AG04449 (cell line): ENCODE measurements around the gene QRICH2.
"Not testable (repeated sequence)": the region's sequence is repeated elsewhere in the genome, so short reads cannot be mapped to it uniquely, and the experiment has no call there.

ENCODE experiments used
- CTCF ChIA-PET: fragments of 350-600 bp; formaldehyde crosslinking; extraction: SDS; loops from one replicate; lab custom pipeline; 2021; ENCODE audit warnings: antibody characterized with exemption; lab: Yijun Ruan, JAX
- POLR2A ChIA-PET: fragments of 400-600, 350-600 bp; formaldehyde crosslinking; extraction: SDS; loops from one replicate; lab custom pipeline; 2020; ENCODE audit warnings: antibody characterized with exemption, inconsistent platforms; lab: Yijun Ruan, JAX
- DNase-seq: peaks from one replicate; pipeline ENCODE4 v3.0.0-alpha.2; 2010; ENCODE audit warnings: low read depth, low spot score
- H3K4me3 ChIP-seq: 2 replicates; pipeline ENCODE4 v1.5.1; 2011; ENCODE audit warnings: low read depth, mild to moderate bottlenecking, control low read depth, low read length
- TF ChIP-seq, protein P1 (sequence below): IDR thresholded peaks from one replicate; pipeline ENCODE4 v1.5.1; 2011; ENCODE audit warnings: mild to moderate bottlenecking, moderate library complexity, low read length, control low read depth, inconsistent platforms; ENCODE audit not compliant: insufficient read depth; ENCODE audit errors: missing control alignments

The QRICH2 gene

DNA sequence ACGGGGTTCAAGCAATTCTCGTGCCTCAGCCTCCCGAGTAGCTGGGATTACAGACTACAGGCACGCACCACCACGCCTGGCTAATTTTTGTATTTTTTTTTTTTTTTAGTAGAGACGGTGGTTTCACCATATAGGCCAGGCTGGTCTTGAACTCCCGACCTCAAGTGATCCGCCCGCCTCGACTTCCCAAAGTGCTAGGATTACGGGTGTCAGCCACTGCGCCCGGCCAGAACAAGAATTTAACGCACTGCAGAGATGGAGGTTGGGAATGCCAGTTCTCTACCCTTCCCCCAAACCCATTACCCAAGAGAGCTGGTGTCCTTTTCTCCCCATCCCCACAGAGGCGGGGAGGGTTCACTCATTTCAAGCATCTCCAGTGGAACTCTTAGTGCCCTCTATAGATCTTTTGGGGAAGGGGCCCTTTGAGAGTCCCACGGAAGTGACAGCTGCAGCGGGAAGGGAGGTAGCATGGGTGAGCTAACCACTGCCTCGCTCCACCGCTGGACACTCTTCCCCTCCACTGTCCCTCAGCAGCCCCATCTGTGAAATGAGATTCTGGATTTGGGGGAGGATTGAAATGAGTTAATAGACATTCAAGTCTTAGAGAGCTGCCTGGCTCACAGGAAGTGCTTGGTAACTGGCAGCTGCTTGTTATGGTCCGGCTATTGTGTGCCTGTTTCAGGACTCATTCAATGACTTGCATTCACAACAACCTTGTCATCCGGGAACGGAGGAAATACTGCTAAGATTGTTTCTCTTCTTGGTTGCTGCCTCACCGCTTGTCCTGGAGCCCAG lies 46.5 kb downstream of the QRICH2 start:
- TF ChIP-seq, protein P1, sequence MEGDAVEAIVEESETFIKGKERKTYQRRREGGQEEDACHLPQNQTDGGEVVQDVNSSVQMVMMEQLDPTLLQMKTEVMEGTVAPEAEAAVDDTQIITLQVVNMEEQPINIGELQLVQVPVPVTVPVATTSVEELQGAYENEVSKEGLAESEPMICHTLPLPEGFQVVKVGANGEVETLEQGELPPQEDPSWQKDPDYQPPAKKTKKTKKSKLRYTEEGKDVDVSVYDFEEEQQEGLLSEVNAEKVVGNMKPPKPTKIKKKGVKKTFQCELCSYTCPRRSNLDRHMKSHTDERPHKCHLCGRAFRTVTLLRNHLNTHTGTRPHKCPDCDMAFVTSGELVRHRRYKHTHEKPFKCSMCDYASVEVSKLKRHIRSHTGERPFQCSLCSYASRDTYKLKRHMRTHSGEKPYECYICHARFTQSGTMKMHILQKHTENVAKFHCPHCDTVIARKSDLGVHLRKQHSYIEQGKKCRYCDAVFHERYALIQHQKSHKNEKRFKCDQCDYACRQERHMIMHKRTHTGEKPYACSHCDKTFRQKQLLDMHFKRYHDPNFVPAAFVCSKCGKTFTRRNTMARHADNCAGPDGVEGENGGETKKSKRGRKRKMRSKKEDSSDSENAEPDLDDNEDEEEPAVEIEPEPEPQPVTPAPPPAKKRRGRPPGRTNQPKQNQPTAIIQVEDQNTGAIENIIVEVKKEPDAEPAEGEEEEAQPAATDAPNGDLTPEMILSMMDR = no peak
- no peak overlapping the region for H3K4me3 ChIP-seq
- ChIA-PET CTCF (interaction anchor here (2.0 to 3.9 kb wide), 3 partner anchors 12 to 23 kb away, joined by 4 to 41 read pairs (median 5); no protein-coding TSS in a partner anchor), POLR2A (no interaction called here)
- no peak for DNase-seq

DNA sequence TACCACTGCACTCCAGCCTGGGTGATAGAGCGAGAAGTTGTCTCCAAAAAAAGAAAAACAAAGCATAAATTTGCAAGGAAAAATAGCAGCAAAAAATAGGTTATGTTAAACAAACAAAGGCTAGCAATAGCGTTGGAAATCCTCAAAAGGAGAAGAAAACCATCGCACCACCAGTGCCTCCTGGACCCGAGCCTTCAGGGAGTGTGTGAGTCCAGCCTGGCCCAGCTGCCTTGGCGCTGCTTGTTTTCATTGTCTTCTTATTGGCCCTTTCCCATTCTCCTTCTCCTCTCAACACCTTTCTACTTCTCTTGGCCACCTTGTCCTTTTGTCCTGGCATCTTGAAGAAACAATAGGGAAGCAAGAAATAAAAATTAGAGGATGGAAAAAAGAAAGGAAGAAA lies 47.4 kb downstream of the QRICH2 start:
- H3K4me3 ChIP-seq = no peak overlapping the region
- DNase-seq = no peak
- CTCF ChIA-PET = interaction anchor here (2.0 to 2.3 kb wide), 2 partner anchors 11 to 18 kb away, joined by 4 to 15 read pairs; no protein-coding TSS in a partner anchor
- TF ChIP-seq, protein P1 = no peak
- POLR2A ChIA-PET = no interaction called here

GRCh38 chr17:76260220-76260619 lies 47.9 kb downstream of the QRICH2 start:
- DNase-seq = no peak
- TF ChIP-seq, protein P1 = no peak

DNA sequence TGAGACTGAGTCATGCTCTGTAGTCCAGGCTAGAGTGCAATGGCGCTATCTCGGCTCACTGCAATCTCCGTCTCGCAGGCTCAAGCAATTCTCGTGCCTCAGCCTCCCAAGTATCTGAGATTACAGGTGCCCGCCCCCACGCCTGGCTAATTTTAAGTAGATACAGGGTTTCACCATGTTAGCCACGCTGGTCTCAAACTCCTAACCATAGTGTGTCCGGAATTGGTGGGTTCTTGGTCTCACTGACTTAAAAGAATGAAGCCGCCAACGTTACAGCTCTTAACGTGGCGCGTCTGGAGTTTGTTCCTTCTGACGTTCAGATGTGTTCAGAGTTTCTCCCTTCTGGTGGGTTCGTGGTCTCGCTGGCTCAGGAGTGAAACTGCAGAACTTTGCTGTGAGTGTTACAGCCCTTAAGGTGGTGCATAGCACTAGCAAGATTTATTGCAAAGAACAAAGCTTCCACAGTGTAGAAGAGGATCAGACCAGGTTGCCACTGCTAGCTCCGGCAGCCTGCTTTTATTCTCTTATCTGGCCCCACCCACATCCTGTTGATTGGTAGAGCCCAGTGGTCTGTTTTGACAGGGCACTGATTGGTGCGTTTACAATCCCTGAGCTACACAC lies 51.5 kb downstream of the QRICH2 start:
- H3K4me3 ChIP-seq, POLR2A ChIA-PET, DNase-seq: not testable (repeated sequence)
- CTCF ChIA-PET = interaction anchor here (1.0 kb wide), 1 partner anchor 10 kb away, joined by 3 read pairs; no protein-coding TSS in a partner anchor

More at GRCh38 chr17:76260220-76260619, 47.9 kb downstream of the QRICH2 start:
- POLR2A ChIA-PET = no interaction called here
- H3K4me3 ChIP-seq = no peak overlapping the region
- CTCF ChIA-PET = interaction anchor here (2.3 kb wide), 1 partner anchor 19 kb away, joined by 15 read pairs; no protein-coding TSS in a partner anchor

DNA sequence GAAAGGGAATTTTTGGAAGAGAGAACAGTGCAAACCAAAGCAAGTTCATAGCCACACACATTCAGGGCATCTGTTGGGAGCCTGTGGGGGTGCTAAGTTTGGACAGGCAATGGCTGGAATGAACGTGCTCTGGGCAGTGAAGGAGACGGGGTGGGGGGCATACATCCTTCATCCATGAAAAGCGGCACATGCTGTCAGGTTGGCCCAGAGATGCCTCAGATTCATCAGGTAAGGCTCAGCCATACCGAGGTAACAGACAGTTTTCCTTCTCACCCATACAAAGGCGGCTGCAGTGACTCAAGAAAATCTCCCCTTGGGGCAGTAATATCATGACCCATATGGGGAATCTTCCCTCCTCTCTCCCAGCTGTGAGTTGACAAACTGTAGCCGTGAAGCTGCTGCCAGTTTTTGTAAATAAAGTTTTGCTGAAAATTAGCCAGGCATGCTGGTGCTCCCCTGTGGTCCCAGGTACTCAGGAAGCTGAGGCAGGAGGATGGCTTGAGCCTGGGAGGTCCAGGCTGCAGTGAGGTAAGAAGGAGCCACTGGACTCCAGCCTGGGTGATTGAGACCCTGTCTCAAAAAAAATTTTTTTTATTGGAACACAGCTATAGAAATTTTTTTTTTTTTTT lies 52.2 kb downstream of the QRICH2 start:
- ChIA-PET POLR2A (no interaction called here), CTCF (no interaction called here)
- TF ChIP-seq, protein P1 = no peak
- no peak overlapping the region for H3K4me3 ChIP-seq
- no peak for DNase-seq

DNA sequence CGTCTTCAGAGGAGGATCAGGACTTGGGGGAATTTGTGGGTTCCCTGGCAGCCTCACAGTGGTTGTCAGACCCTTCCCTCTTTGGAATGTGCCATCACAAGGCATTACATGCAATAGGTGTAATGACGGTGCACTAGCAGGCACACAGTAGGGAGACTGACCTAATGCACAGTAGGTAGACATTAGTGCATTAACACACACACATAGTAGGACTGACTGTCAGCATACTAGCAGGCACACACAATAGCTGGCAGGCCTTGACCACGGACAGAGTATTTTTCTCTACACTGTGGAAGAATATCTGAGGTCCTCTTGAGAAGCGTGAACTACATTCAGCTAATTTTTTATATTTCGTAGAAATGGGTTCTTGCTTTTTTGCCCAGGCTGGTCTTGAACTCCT lies 53.8 kb downstream of the QRICH2 start:
- TF ChIP-seq, protein P1 = no peak
- no peak overlapping the region for H3K4me3 ChIP-seq
- DNase-seq = no peak
- ChIA-PET CTCF (interaction anchor here (1.1 to 1.5 kb wide), 3 partner anchors 8 to 26 kb away, joined by 3 to 5 read pairs (median 3); no protein-coding TSS in a partner anchor), POLR2A (no interaction called here)
